Astrocyte (in vitro differentiated cells and primary cell): Measurements from ENCODE around the gene PSG4.
"Not testable (repeated sequence)": the region's sequence is repeated elsewhere in the genome, so short reads cannot be mapped to it uniquely, and the experiment has no call there.

ENCODE experiments used
- EZH2 ChIP-seq: IDR thresholded peaks from 2 replicates; pipeline ENCODE4 v1.6.1; 2012; ENCODE audit warnings: mild to moderate bottlenecking, low read length, inconsistent platforms; ENCODE audit not compliant: insufficient read depth
- TF ChIP-seq, protein P1 (sequence below): IDR thresholded peaks from 2 replicates; pipeline ENCODE4 v1.5.1; 2011; ENCODE audit warnings: low read depth, mild to moderate bottlenecking, inconsistent platforms, low read length, moderate library complexity; ENCODE audit not compliant: insufficient read depth

DNA sequence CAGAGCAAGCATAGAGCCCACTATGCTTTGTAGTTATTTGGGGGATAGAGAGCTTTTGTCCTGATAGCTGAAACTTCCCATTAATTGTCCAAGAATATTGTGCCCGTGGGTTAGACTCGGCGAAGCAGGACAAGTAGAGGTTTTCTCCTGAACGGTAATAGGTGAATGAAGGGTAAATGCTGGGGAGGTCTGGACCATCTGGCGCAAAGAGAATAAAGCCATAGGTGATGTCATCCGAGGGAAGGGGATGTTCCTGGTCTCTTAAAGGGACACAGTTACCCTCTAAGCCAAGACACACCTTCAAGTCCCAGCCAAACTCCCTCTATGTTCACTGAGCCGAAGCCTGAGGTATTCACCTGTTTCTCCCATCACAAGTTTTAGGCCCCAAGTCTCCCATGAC lies 11.0 kb downstream of the PSG4 start:
- TF ChIP-seq, protein P1, sequence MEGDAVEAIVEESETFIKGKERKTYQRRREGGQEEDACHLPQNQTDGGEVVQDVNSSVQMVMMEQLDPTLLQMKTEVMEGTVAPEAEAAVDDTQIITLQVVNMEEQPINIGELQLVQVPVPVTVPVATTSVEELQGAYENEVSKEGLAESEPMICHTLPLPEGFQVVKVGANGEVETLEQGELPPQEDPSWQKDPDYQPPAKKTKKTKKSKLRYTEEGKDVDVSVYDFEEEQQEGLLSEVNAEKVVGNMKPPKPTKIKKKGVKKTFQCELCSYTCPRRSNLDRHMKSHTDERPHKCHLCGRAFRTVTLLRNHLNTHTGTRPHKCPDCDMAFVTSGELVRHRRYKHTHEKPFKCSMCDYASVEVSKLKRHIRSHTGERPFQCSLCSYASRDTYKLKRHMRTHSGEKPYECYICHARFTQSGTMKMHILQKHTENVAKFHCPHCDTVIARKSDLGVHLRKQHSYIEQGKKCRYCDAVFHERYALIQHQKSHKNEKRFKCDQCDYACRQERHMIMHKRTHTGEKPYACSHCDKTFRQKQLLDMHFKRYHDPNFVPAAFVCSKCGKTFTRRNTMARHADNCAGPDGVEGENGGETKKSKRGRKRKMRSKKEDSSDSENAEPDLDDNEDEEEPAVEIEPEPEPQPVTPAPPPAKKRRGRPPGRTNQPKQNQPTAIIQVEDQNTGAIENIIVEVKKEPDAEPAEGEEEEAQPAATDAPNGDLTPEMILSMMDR, result not testable (repeated sequence)
- TF ChIP-seq EZH2, result not testable (repeated sequence)
